ENCODE data around the gene IMPDH1. TPM values are rescaled to one million over a fixed set of nuclear protein-coding genes. Genes with fewer than 3 reads are reported as not detected.
A peak's percentile ranks its signal among the peaks of the same experiment; 100 is the strongest.

IMPDH1 gene
- total and polyA plus RNA-seq, 10 of the 15 experiments (the other 5 are each of a cell fraction or from before 2014, with no cell fraction given), result 0.50 to 61.3 (median 41.8) TPM

- FAIRE-seq, result no peak
- 81% methylated on average over 3 of the region's 3 CpGs for WGBS (ENCODE audit: insufficient coverage, insufficient replicate concordance, low lambda C conversion rate, missing lambda C conversion rate)
- POLR2A ChIA-PET, result no interaction called here
- CTCF ChIA-PET, result interaction anchor here (0.7 to 0.9 kb wide), 2 partner anchors 9 to 29 kb away, joined by 3 to 4 read pairs; no protein-coding TSS in a partner anchor
- BruUV-seq (replicated peaks), result no TSS peak
- SMC1A ChIA-PET (ENCODE audit: uncharacterized antibody, unreplicated experiment), result no interaction called here
- Histone ChIP-seq H4K20me1 (ENCODE audit: control insufficient read depth, insufficient read depth) (no peaks in the 10 kb centered on the region), H3K79me2 (ENCODE audit: control insufficient read depth, insufficient read depth, low read length) (no peaks in the 10 kb centered on the region), H3K4me3 (no peak overlapping the region), H3K27ac (ENCODE audit: control insufficient read depth, insufficient read depth) (no peak overlapping the region), H3K4me1 (ENCODE audit: control insufficient read depth, insufficient read depth, low read length) (no peaks in the 10 kb centered on the region), H2AFZ (ENCODE audit: control insufficient read depth, low read depth, low read length) (no peak overlapping the region), H3K36me3 (ENCODE audit: control insufficient read depth in 2 of 2, insufficient read depth in 2 of 2, low read length in 1 of 2) (peaks cover 9 to 10% of the 10 kb centered on the region in 2 experiments; a peak in 3 of 4 replicates), H3K27me3 (replicated peaks in 1 of 2; ENCODE audit: control insufficient read depth in 2 of 2, insufficient read depth in 2 of 2, low read length in 1 of 2) (no peaks in the 10 kb centered on the region), H3K9me3 (replicated peaks; ENCODE audit: control insufficient read depth, insufficient read depth, low read length) (no peaks in the 10 kb centered on the region), H3K4me2 (ENCODE audit: control insufficient read depth, insufficient read depth) (no peak overlapping the region), H3K9ac (ENCODE audit: control insufficient read depth, insufficient read depth, low read length) (no peak overlapping the region)
- intact Hi-C loops (cut with micrococcal nuclease; ENCODE audit: unreplicated experiment) (no loop called here), in situ Hi-C loops (cut with MboI) (no loop called here)
- ATAC-seq, result no peak; the same call in 2 of the 3 replicates
- no peak for TF ChIP-seq SMAD5 (IDR thresholded peaks at IDR 0.05; ENCODE audit: low read depth)
- TF ChIP-seq CTCF (IDR thresholded peaks at IDR 0.05 in 2 of 3, conservative IDR thresholded peaks at IDR 0.05 in 1 of 3; ENCODE audit: control insufficient read depth in 2 of 3, extremely low read depth in 1 of 3, insufficient read depth in 1 of 3, low read depth in 3 of 3, low read length in 3 of 3), result peak in 1 of 3 experiments; percentile 27; a peak in 1 of 6 replicates
- DNase-seq (ENCODE audit: low read depth, low spot score), result no peak
- RAD21 ChIA-PET (ENCODE audit: unreplicated experiment), result interaction anchor here (1.0 kb wide), 1 partner anchor 47 kb away, joined by 3 read pairs; no protein-coding TSS in a partner anchor
Observed at GRCh38 chr7:128395748-128396147, 14.0 kb downstream of the IMPDH1 start.

- WGBS (ENCODE audit: insufficient coverage, insufficient replicate concordance, low lambda C conversion rate, missing lambda C conversion rate), result 96% methylated on average over 16 of the region's 16 CpGs
- FAIRE-seq, result no peak
- H2AFZ ChIP-seq (ENCODE audit: control insufficient read depth, low read depth, low read length), result no peak overlapping the region
- in situ Hi-C loops (cut with MboI) (no loop called here), intact Hi-C loops (cut with micrococcal nuclease; ENCODE audit: unreplicated experiment) (no loop called here)
- no peak for DNase-seq (ENCODE audit: low read depth, low spot score)
- ATAC-seq, result no peak
- peaks cover 6 to 9% of the 10 kb centered on the region in 2 experiments; a peak in 3 of 4 replicates for H3K36me3 ChIP-seq (ENCODE audit: control insufficient read depth in 2 of 2, insufficient read depth in 2 of 2, low read length in 1 of 2)
- no peaks in the 10 kb centered on the region for H3K9me3 ChIP-seq (replicated peaks; ENCODE audit: control insufficient read depth, insufficient read depth, low read length)
- POLR2A ChIA-PET, result no interaction called here
- CTCF ChIA-PET, result interaction anchor here (0.7 to 1.1 kb wide), 3 partner anchors 8 to 30 kb away, joined by 3 to 4 read pairs (median 3); no protein-coding TSS in a partner anchor
- no TSS peak for BruUV-seq (replicated peaks)
- no peak overlapping the region for H3K9ac ChIP-seq (ENCODE audit: control insufficient read depth, insufficient read depth, low read length)
- no peak overlapping the region for H3K4me3 ChIP-seq
- H3K4me1 ChIP-seq (ENCODE audit: control insufficient read depth, insufficient read depth, low read length), result no peaks in the 10 kb centered on the region
- H3K79me2 ChIP-seq (ENCODE audit: control insufficient read depth, insufficient read depth, low read length), result no peaks in the 10 kb centered on the region
- SMC1A ChIA-PET (ENCODE audit: uncharacterized antibody, unreplicated experiment), result no interaction called here
- H3K27me3 ChIP-seq (replicated peaks in 1 of 2; ENCODE audit: control insufficient read depth in 2 of 2, insufficient read depth in 2 of 2, low read length in 1 of 2), result no peaks in the 10 kb centered on the region
- H3K4me2 ChIP-seq (ENCODE audit: control insufficient read depth, insufficient read depth), result no peak overlapping the region
- H3K27ac ChIP-seq (ENCODE audit: control insufficient read depth, insufficient read depth), result no peak overlapping the region
- RAD21 ChIA-PET (ENCODE audit: unreplicated experiment), result interaction anchor here (1.0 kb wide), 1 partner anchor 48 kb away, joined by 3 read pairs; no protein-coding TSS in a partner anchor
- no peaks in the 10 kb centered on the region for H4K20me1 ChIP-seq (ENCODE audit: control insufficient read depth, insufficient read depth)
- TF ChIP-seq MYB (IDR thresholded peaks at IDR 0.05; ENCODE audit: borderline replicate concordance, low read depth, low read length) (no peak), ETV6 (conservative IDR thresholded peaks at IDR 0.05 in 1 of 2, IDR thresholded peaks at IDR 0.05 in 1 of 2; ENCODE audit: borderline replicate concordance in 1 of 2, low read depth in 1 of 2) (no peak), YY1 (IDR thresholded peaks at IDR 0.05; ENCODE audit: low read depth, low read length) (no peak), E4F1 (IDR thresholded peaks at IDR 0.05; ENCODE audit: borderline replicate concordance, partially characterized antibody) (no peak), NFXL1 (IDR thresholded peaks at IDR 0.05; ENCODE audit: borderline replicate concordance) (no peak), ESRRA (IDR thresholded peaks at IDR 0.05; ENCODE audit: low read length) (no peak), CHD1 (IDR thresholded peaks at IDR 0.05; ENCODE audit: low read depth, low read length) (no peak), ELK1 (IDR thresholded peaks at IDR 0.05; ENCODE audit: low read depth, low read length) (no peak)
Observed at GRCh38 chr7:128394904-128395496, 14.8 kb downstream of the IMPDH1 start.

Measured in GM12878 (cell line).